PFSK-1 (cell line): ENCODE results near the gene ADCY1.

Experiments
- FOXP2 ChIP-seq: optimal IDR thresholded peaks from 2 replicates; pipeline ENCODE3; 2011; ENCODE audit warnings: borderline replicate concordance, control low read depth, inconsistent platforms; ENCODE audit not compliant: insufficient read depth; ENCODE audit errors: extremely low read length, extremely low read depth
- POLR2AphosphoS5 ChIP-seq: IDR thresholded peaks from 2 replicates; pipeline ENCODE4 v1.6.1; 2012; ENCODE audit warnings: low read depth, mild to moderate bottlenecking, control low read depth, low read length, moderate library complexity
- REST ChIP-seq, 2 experiments: IDR thresholded peaks; 2 replicates each; pipeline versions ENCODE4 v1.6.1 to v1.8.0; 2011 to 2012; ENCODE audit warnings: low read depth in 2 of 2, low read length in 2 of 2, control low read depth in 1 of 2, inconsistent platforms in 1 of 2, mild to moderate bottlenecking in 1 of 2, moderate library complexity in 1 of 2; ENCODE audit not compliant: insufficient read depth in 1 of 2
- SIN3A ChIP-seq: IDR thresholded peaks from 2 replicates; pipeline ENCODE4 v1.6.1; 2012; ENCODE audit warnings: mild to moderate bottlenecking, low read length, moderate library complexity, borderline replicate concordance; ENCODE audit not compliant: insufficient read depth
- TAF1 ChIP-seq: IDR thresholded peaks from 2 replicates; pipeline ENCODE4 v1.6.1; 2012; ENCODE audit warnings: low read length, control low read depth, borderline replicate concordance; ENCODE audit not compliant: insufficient read depth

ADCY1 gene

GRCh38 chr7:45689797-45690761, 115.9 kb downstream of the ADCY1 start:
- TF ChIP-seq FOXP2 = no peak
- TF ChIP-seq POLR2AphosphoS5 = no peak
- TF ChIP-seq REST (IDR thresholded peaks at IDR 0.05; ENCODE audit: insufficient read depth in 1 of 2, low read depth in 2 of 2, low read length in 2 of 2) = no peak
- no peak for TF ChIP-seq SIN3A
- no peak for TF ChIP-seq TAF1

- TF ChIP-seq SIN3A (no peak), TAF1 (no peak), FOXP2 (no peak), REST (IDR thresholded peaks at IDR 0.05; ENCODE audit: insufficient read depth in 1 of 2, low read depth in 2 of 2, low read length in 2 of 2) (no peak), POLR2AphosphoS5 (no peak)
Observed at GRCh38 chr7:45690762-45691150, 116.6 kb downstream of the ADCY1 start.

- TF ChIP-seq REST (IDR thresholded peaks at IDR 0.05; ENCODE audit: insufficient read depth in 1 of 2, low read depth in 2 of 2, low read length in 2 of 2) (no peak), FOXP2 (no peak), SIN3A (no peak), TAF1 (no peak), POLR2AphosphoS5 (no peak)
Observed at GRCh38 chr7:45691155-45691656, 117.0 kb downstream of the ADCY1 start.

GRCh38 chr7:45692031-45692430, 117.9 kb downstream of the ADCY1 start:
- TF ChIP-seq POLR2AphosphoS5 = no peak
- no peak for TF ChIP-seq TAF1
- no peak for TF ChIP-seq SIN3A
- no peak for TF ChIP-seq REST (IDR thresholded peaks at IDR 0.05; ENCODE audit: insufficient read depth in 1 of 2, low read depth in 2 of 2, low read length in 2 of 2)
- TF ChIP-seq FOXP2 = no peak
